Sigmoid colon (tissue), 7 donors: ENCODE measurements around the gene URGCP. TPM values are rescaled to one million over a fixed set of nuclear protein-coding genes. Genes with fewer than 3 reads are reported as not detected.

Source experiments
- DNase-seq: peaks from one replicate; pipeline ENCODE4 v3.0.0-alpha.2; 2019
- H3K27ac ChIP-seq, 4 donors: fragments of 200-600 bp; sonication (generic); one replicate each; pipeline ENCODE4 v1.5.1; 2016 to 2019; ENCODE audit warnings: mild to moderate bottlenecking in 1 of 4
- H3K27me3 ChIP-seq, 3 donors: fragments of 200-600 bp; sonication (generic); one replicate each; pipeline ENCODE4 v1.5.1; 2019; ENCODE audit warnings: mild to moderate bottlenecking in 1 of 3
- H3K36me3 ChIP-seq, 4 donors: fragments of 200-600 bp; sonication (generic); one replicate each; pipeline ENCODE4 v1.5.1; 2016 to 2019
- H3K4me1 ChIP-seq, 4 donors: fragments of 200-600 bp; sonication (generic); one replicate each; pipeline ENCODE4 v1.5.1; 2017 to 2019
- H3K4me3 ChIP-seq, 4 donors: fragments of 200-600 bp; sonication (generic); one replicate each; pipeline ENCODE4 v1.5.1; 2017 to 2019; ENCODE audit warnings: mild to moderate bottlenecking in 2 of 4, moderate library complexity in 1 of 4
- H3K9me3 ChIP-seq, 4 donors: fragments of 200-600 bp in 3 of 4; sonication (generic) in 3 of 4; one replicate each; pipeline versions ENCODE4 v1.5.1 to v1.6.1; 2013 to 2019
- CTCF ChIP-seq, 4 experiments: fragments of 450-650 bp in 3 of 4; fragments of 200-600 bp in 1 of 4; IDR thresholded peaks; one replicate each; pipeline ENCODE4 v1.5.1; 2016 to 2019; ENCODE audit warnings: antibody characterized with exemption in 4 of 4, mild to moderate bottlenecking in 3 of 4, moderate library complexity in 2 of 4
- EP300 ChIP-seq, 4 donors: sonication (generic); formaldehyde crosslinking; IDR thresholded peaks; one replicate each; pipeline ENCODE4 v1.6.1; 2017; ENCODE audit warnings: antibody characterized with exemption in 4 of 4
- POLR2A ChIP-seq, 2 donors: fragments of 450-650 bp; IDR thresholded peaks; one replicate each; pipeline ENCODE4 v1.6.1; 2016; ENCODE audit warnings: antibody characterized with exemption in 2 of 2, mild to moderate bottlenecking in 2 of 2, moderate library complexity in 2 of 2
- POLR2AphosphoS5 ChIP-seq, 4 donors: sonication (generic); formaldehyde crosslinking; IDR thresholded peaks; one replicate each; pipeline ENCODE4 v1.6.1; 2017; ENCODE audit warnings: antibody characterized with exemption in 4 of 4
- WGBS, 2 donors: extraction: QIAGEN DNeasy Blood & Tissue Kit; methylation state at CpG; one replicate each; pipeline ENCODE4 v1.1.7; 2013; 5-methylcytosine and 5-hydroxymethylcytosine counted together
- intact Hi-C: fragments of 100-400 bp; cut with DNase I; formaldehyde crosslinking; loops from one replicate; pipeline ENCODE4 v1.15.1; 2023
- polyA plus RNA-seq, 3 donors: library from polyadenylated mRNA; stranded (reverse); fragments of 200-250 nt; gene quantifications; one replicate each; pipeline ENCODE4 v1.2.3, GENCODE V29; 2013
- total RNA-seq, 4 donors: library from RNA; depleted of rRNA; stranded (reverse); fragments of >200 nt; gene quantifications; one replicate each; pipeline ENCODE4 v1.1.0, GENCODE V29; 2016
- donor health status: healthy with polysubstance abuse.
- donor health status: Bipolar disorder and iron deficiency.
- donor health status: healthy.

URGCP gene
- total and polyA plus RNA-seq, 7 donors: 18.0 to 32.7 (median 21.5) TPM

GRCh38 chr7:43884209-43884608 is 22.2 kb downstream of the URGCP start:
- TF ChIP-seq POLR2AphosphoS5 (IDR thresholded peaks at IDR 0.05): no peak
- no peak for TF ChIP-seq CTCF (IDR thresholded peaks at IDR 0.05)
- no peak for TF ChIP-seq POLR2A (IDR thresholded peaks at IDR 0.05)
- no peak for TF ChIP-seq EP300 (IDR thresholded peaks at IDR 0.05)
- no peak for DNase-seq
- 87 to 92% methylated on average over 4 of the region's 4 CpGs for WGBS, 2 donors
- no peaks in the 10 kb centered on the region for H3K27me3 ChIP-seq
- no peak overlapping the region for H3K27ac ChIP-seq
- peaks cover 0 to 12% (median 5%) of the 10 kb centered on the region in 4 donors for H3K4me1 ChIP-seq
- H3K4me3 ChIP-seq: no peak overlapping the region
- H3K36me3 ChIP-seq: peaks cover 5 to 62% (median 31%) of the 10 kb centered on the region in 4 donors
- intact Hi-C loops: no loop called here
- H3K9me3 ChIP-seq: no peaks in the 10 kb centered on the region

GRCh38 chr7:43880596-43880995 is 25.8 kb downstream of the URGCP start:
- no peak for DNase-seq
- intact Hi-C loops: no loop called here
- Histone ChIP-seq H3K36me3 (peaks cover 18 to 84% (median 59%) of the 10 kb centered on the region in 4 donors), H3K27ac (no peak overlapping the region), H3K4me1 (peaks cover 0 to 8% (median 3%) of the 10 kb centered on the region in 4 donors), H3K9me3 (no peaks in the 10 kb centered on the region), H3K27me3 (no peaks in the 10 kb centered on the region), H3K4me3 (no peak overlapping the region)
- TF ChIP-seq EP300 (IDR thresholded peaks at IDR 0.05): no peak
- TF ChIP-seq POLR2A (IDR thresholded peaks at IDR 0.05): no peak
- TF ChIP-seq POLR2AphosphoS5 (IDR thresholded peaks at IDR 0.05): no peak
- 79 to 87% methylated on average over 5 of the region's 5 CpGs for WGBS, 2 donors

- peaks cover 0 to 8% (median 3%) of the 10 kb centered on the region in 4 donors for H3K4me1 ChIP-seq
- 88 to 94% methylated on average over 2 of the region's 2 CpGs for WGBS, 2 donors
- H3K9me3 ChIP-seq: no peaks in the 10 kb centered on the region
- no peak for TF ChIP-seq POLR2AphosphoS5 (IDR thresholded peaks at IDR 0.05)
- TF ChIP-seq EP300 (IDR thresholded peaks at IDR 0.05): no peak
- TF ChIP-seq CTCF (IDR thresholded peaks at IDR 0.05): no peak
- TF ChIP-seq POLR2A (IDR thresholded peaks at IDR 0.05): no peak
- H3K4me3 ChIP-seq: no peak overlapping the region
- H3K27ac ChIP-seq: no peak overlapping the region
- peaks cover 16 to 82% (median 59%) of the 10 kb centered on the region in 4 donors for H3K36me3 ChIP-seq
- no peak for DNase-seq
- intact Hi-C loops: no loop called here
- H3K27me3 ChIP-seq: no peaks in the 10 kb centered on the region
Measured at GRCh38 chr7:43879477-43879876, 26.9 kb downstream of the URGCP start.

- 92 to 94% methylated on average over 5 of the region's 5 CpGs for WGBS, 2 donors
- no peaks in the 10 kb centered on the region for H3K9me3 ChIP-seq
- no peak for DNase-seq
- no peak overlapping the region for H3K4me3 ChIP-seq
- H3K36me3 ChIP-seq: peaks cover 14 to 76% (median 53%) of the 10 kb centered on the region in 4 donors
- intact Hi-C loops: no loop called here
- TF ChIP-seq CTCF (IDR thresholded peaks at IDR 0.05) (no peak), EP300 (IDR thresholded peaks at IDR 0.05) (no peak), POLR2AphosphoS5 (IDR thresholded peaks at IDR 0.05) (no peak), POLR2A (IDR thresholded peaks at IDR 0.05) (no peak)
- H3K4me1 ChIP-seq: peaks cover 0 to 8% (median 3%) of the 10 kb centered on the region in 4 donors
- peak overlapping the region in 1 of 4 donors; percentile 14 for H3K27ac ChIP-seq
- H3K27me3 ChIP-seq: no peaks in the 10 kb centered on the region
Measured at GRCh38 chr7:43878867-43879266, 27.5 kb downstream of the URGCP start.

- peaks cover 14 to 71% (median 50%) of the 10 kb centered on the region in 4 donors for H3K36me3 ChIP-seq
- intact Hi-C loops: no loop called here
- no peaks in the 10 kb centered on the region for H3K27me3 ChIP-seq
- peaks cover 0 to 9% (median 3%) of the 10 kb centered on the region in 4 donors for H3K4me1 ChIP-seq
- no peak overlapping the region for H3K4me3 ChIP-seq
- DNase-seq: no peak
- 95% methylated on average over 38 of the region's 38 CpGs for WGBS, 2 donors
- TF ChIP-seq CTCF (IDR thresholded peaks at IDR 0.05) (no peak), POLR2AphosphoS5 (IDR thresholded peaks at IDR 0.05) (no peak), EP300 (IDR thresholded peaks at IDR 0.05) (no peak), POLR2A (IDR thresholded peaks at IDR 0.05) (no peak)
- no peak overlapping the region for H3K27ac ChIP-seq
- no peaks in the 10 kb centered on the region for H3K9me3 ChIP-seq
Measured at GRCh38 chr7:43877968-43878864, 28.2 kb downstream of the URGCP start.
